Keratinocyte (primary cell): ENCODE data around the gene PCARE.

Experiments used
- EZH2 ChIP-seq: IDR thresholded peaks from one replicate; pipeline ENCODE4 v1.6.1; 2012; ENCODE audit warnings: inconsistent platforms, mild to moderate bottlenecking, low read length, moderate library complexity
- TF ChIP-seq, protein P1 (sequence below), 3 experiments: IDR thresholded peaks in 1 of 3; conservative IDR thresholded peaks in 1 of 3; optimal IDR thresholded peaks in 1 of 3; 2 replicates in 2 of 3; 3 replicates in 1 of 3; pipeline versions ENCODE3 to v1.5.1; 2011; ENCODE audit warnings: low read length in 3 of 3, mild to moderate bottlenecking in 3 of 3, moderate library complexity in 2 of 3, control low read depth in 1 of 3, inconsistent platforms in 1 of 3; ENCODE audit not compliant: insufficient read depth in 2 of 3; ENCODE audit errors: extremely low read depth in 1 of 3

DNA sequence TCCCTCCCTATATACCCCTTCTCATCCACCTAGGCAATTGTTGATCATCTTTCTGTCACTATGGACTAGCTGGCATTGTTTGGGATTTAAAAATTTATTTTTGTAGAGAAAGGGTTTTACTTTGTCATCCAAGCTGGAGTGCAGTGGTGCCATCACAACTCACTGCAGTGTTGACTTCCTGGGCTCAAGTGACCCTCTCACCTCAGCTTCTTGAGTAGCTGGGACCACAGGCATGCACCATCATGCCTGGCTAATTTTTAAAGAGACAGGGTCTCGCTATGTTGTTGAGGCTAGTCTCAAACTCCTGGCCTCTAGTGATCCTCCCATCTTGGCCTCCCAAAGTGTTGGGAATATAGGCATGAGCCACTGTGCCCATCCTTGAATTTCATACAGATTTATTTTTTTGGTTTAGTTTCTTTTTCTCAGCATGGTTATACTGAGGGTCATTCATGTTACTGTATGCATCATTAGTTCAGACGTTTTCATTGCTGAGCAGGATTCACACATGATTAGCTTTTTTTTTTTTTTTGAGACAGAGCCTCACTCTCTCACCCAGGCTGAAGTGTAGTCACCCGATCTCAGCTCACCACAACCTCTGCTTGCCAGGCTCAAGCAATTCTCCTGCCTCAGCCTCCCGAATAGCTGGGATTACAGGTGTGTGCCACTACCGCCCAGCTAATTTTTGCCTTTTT lies 8.6 kb upstream of the PCARE start:
- no peak for TF ChIP-seq EZH2
- TF ChIP-seq, protein P1, sequence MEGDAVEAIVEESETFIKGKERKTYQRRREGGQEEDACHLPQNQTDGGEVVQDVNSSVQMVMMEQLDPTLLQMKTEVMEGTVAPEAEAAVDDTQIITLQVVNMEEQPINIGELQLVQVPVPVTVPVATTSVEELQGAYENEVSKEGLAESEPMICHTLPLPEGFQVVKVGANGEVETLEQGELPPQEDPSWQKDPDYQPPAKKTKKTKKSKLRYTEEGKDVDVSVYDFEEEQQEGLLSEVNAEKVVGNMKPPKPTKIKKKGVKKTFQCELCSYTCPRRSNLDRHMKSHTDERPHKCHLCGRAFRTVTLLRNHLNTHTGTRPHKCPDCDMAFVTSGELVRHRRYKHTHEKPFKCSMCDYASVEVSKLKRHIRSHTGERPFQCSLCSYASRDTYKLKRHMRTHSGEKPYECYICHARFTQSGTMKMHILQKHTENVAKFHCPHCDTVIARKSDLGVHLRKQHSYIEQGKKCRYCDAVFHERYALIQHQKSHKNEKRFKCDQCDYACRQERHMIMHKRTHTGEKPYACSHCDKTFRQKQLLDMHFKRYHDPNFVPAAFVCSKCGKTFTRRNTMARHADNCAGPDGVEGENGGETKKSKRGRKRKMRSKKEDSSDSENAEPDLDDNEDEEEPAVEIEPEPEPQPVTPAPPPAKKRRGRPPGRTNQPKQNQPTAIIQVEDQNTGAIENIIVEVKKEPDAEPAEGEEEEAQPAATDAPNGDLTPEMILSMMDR (optimal IDR thresholded peaks at IDR 0.05 in 1 of 3, IDR thresholded peaks at IDR 0.05 in 1 of 3, conservative IDR thresholded peaks at IDR 0.05 in 1 of 3; ENCODE audit: extremely low read depth in 1 of 3, insufficient read depth in 2 of 3, low read length in 3 of 3): no peak
